Body of pancreas (tissue), 4 donors: Measurements from ENCODE around the gene ITGAX.

Experiments used
- CTCF ChIP-seq, 7 experiments: fragments of 450-650 bp in 4 of 7; fragments of 200-600 bp in 3 of 7; sonication (generic) in 3 of 7; IDR thresholded peaks; one replicate each; pipeline ENCODE4 v1.5.1; 2016 to 2019; ENCODE audit warnings: antibody characterized with exemption in 7 of 7
- POLR2A ChIP-seq, 3 donors: fragments of 450-650 bp; IDR thresholded peaks; one replicate each; pipeline ENCODE4 v1.6.1; 2016; ENCODE audit warnings: antibody characterized with exemption in 3 of 3, mild to moderate bottlenecking in 2 of 3

- TF ChIP-seq CTCF (IDR thresholded peaks at IDR 0.05) (no peak), POLR2A (IDR thresholded peaks at IDR 0.05) (no peak)
Observed at GRCh38 chr16:31429314-31429713, 74.3 kb downstream of the ITGAX start.
